ENCODE results near the gene TMEM150B.

Gene TMEM150B

DNA sequence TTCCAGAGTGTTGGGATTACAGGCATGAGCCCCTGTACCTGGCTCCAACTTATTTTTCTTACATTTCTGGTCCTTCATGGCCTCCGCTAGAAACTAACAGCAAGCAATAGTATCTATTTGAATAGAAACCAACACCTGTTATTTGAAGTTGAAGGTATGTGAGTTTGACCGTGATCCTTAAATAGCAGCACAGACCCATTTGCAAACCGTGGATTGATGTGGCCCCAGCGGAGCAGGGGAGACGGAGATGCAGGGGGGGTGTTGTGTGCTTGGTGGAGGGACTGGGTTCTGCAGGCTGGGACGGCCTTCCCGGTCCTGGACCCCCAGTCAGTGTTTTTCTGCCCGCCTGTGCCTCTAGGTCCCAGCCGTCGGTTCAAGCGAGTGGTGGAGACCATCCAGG, 16.9 kb downstream of the TMEM150B start:
- in situ Hi-C loops (cut with HindIII; ENCODE audit: low sequenced_read_pairs): no loop called here

GRCh38 chr19:55306712-55307111, 18.4 kb downstream of the TMEM150B start:
- in situ Hi-C loops (cut with HindIII; ENCODE audit: low sequenced_read_pairs): no loop called here

DNA sequence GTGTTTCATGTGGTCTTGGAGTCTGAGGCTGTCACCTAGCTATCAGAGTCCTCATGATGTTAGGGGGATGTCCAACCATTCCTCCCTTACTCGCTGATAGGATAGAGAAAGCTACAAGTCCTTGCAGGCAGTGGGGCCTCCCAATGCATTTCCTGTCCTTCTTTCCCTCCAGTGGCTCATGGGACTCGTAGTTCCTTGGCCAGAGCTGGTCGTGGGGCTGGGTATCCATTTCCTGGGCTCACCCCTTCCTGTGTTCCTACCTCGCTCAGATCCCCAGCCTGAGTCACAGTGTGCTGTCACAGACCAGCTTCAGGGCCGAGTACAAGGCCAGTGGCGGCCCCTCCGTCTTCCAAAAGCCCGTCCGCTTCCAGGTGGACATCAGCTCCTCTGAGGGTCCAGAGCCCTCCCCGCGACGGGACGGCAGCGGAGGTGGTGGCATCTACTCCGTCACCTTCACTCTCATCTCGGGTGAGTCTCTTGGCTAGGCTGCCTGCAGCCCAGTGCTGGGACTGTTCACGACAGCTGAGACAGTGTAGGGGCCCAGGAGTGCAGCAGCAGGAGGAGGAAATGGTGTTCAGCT, 19.1 kb downstream of the TMEM150B start:
- in situ Hi-C loops (cut with HindIII; ENCODE audit: low sequenced_read_pairs): no loop called here

- in situ Hi-C loops (cut with HindIII; ENCODE audit: low sequenced_read_pairs): no loop called here
Measured at GRCh38 chr19:55305491-55305890, 19.6 kb downstream of the TMEM150B start.

- in situ Hi-C loops (cut with HindIII; ENCODE audit: low sequenced_read_pairs): no loop called here
Measured at GRCh38 chr19:55304980-55305379, 20.2 kb downstream of the TMEM150B start.

GRCh38 chr19:55304279-55304978, 20.7 kb downstream of the TMEM150B start:
- in situ Hi-C loops (cut with HindIII; ENCODE audit: low sequenced_read_pairs): no loop called here

DNA sequence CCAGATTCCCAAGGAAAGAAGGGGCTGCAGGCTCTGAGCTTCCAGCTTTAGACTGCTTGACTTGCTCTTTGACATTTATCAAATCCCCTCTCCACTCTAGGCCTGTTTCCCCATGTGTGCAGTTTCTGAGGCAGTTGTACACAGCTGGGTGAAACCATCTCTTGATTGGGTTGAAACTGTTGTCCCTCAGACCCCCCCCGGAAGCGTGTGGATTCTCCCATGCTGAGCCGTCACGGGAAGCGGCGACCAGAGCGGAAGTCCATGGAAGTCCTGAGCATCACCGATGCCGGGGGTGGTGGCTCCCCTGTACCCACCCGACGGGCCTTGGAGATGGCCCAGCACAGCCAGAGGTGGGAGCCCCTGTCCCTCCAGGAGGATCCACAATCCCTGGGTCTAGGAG, 21.7 kb downstream of the TMEM150B start:
- in situ Hi-C loops (cut with HindIII; ENCODE audit: low sequenced_read_pairs): no loop called here

GRCh38 chr19:55302318-55302703, 22.8 kb downstream of the TMEM150B start:
- in situ Hi-C loops (cut with HindIII; ENCODE audit: low sequenced_read_pairs): no loop called here

- in situ Hi-C loops (cut with HindIII; ENCODE audit: low sequenced_read_pairs): no loop called here
Measured at GRCh38 chr19:55301459-55302317, 23.5 kb downstream of the TMEM150B start.

DNA sequence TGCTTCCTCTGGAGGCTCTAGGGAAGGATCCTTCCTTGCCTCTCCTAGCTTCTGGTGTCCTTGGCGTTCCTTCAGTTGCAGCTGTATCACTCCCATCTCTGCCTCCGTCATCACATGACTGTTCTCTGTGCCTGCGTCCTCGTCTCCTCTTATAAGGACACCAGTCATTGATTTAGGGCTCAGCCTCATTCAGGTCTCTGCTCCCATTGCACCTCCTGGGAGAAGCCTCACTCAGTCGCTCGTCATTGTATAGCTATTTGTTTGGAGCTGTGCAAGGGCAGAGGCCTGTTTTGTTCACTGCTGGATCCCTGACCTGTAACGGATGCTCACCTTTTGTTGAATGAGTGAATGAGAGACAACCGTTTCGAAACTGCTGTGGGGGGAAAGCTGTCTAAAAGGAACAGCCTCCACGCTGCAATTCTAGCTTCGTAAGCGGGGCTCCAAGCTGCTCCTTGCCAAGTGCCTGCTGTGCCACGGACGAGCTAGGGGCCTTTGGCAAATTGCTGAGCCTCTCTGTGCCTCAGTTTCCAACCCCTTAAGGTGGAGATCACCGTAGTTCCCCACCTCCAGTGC, 24.2 kb downstream of the TMEM150B start:
- in situ Hi-C loops (cut with HindIII; ENCODE audit: low sequenced_read_pairs): no loop called here

- in situ Hi-C loops (cut with HindIII; ENCODE audit: low sequenced_read_pairs): loop anchor here (10.0 kb wide), 1 partner anchor 125 kb away; no protein-coding TSS in a partner anchor
Measured at GRCh38 chr19:55299991-55300390, 25.1 kb downstream of the TMEM150B start.

DNA sequence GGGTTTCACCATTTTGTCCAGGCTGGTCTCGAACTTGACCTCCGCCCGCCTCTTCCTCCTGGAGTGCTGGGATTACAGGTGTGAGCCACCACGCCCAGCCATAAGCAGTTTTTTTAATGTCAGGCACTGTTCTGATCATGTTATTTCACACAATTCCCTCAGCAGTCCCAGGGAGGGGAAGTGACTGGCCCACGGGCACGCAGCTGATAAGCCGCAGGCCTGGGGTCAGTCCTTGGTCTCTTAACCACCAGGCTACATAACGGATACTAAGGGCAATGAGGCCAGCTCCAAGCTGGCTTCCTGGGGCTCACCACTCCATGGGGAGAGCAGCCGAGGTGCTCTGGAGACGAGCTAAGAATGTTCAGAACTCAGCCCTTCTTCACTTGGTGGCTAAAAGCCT, 27.9 kb downstream of the TMEM150B start:
- in situ Hi-C loops (cut with HindIII; ENCODE audit: low sequenced_read_pairs): loop anchor here (10.0 kb wide), 1 partner anchor 122 kb away; no protein-coding TSS in a partner anchor

DNA sequence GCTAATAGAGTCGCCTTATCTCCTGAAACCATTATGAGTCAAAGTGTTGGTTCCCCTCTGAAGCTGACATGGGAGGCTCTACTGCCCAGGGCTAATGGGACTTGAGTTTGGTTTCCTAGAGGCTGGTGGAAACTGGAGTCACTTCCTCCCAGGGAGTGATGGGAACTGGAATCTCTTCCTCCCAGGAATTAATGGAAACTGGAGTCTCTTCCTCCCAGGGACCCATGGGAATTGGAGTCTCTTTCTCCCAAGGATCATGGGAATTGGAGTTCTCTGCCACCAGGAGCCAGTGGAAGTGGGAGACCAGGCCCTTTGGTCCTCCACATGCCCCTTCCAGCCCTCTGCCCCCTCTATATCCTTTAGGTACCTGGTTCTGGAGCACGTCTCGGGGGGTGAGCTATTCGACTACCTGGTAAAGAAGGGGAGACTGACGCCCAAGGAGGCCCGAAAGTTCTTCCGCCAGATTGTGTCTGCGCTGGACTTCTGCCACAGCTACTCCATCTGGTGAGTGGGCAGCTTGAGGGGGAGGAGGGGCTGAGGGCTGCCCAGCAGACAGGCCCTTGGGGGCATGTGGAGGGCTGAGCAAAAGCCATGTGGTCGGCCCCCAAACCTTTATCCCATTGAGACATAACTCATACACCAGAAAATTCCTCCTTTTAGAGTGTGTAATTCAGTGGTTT, 35.9 kb downstream of the TMEM150B start:
- in situ Hi-C loops (cut with HindIII; ENCODE audit: low sequenced_read_pairs): no loop called here

DNA sequence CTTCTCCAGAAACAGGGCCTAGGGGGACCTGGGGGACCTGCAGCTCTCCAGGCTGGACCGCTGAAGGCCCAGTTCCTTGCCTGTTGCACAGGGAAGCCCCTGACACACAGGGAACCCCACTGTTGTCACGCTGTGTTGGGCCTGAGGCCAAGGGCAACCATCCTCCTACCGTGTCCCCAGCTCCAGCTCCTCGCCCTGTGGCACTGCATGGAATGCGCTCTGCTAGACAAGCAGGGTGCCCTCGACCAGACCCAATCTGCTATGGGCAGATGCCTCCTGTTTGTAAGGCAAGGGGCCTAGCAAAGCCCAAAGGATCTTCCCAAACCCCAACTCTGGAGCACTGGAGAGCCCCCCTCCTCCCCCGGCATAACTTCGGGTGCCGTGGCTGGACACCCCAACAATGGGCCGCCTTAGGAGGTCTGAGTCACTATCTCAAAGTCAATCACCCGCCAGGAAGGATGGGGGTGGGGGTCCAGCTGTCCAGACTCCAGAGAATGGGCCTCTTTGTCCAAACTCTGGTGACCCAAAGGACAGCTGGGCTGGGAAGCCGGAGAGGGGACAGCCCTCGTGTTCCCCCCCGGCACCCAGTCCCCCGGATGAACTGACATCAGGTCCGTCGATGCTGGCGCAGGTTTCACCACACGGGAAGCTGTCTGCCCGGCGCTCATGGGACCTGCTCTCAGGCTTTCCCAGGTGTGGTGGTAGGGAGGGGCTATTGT, 37.6 kb downstream of the TMEM150B start:
- in situ Hi-C loops (cut with HindIII; ENCODE audit: low sequenced_read_pairs): no loop called here

DNA sequence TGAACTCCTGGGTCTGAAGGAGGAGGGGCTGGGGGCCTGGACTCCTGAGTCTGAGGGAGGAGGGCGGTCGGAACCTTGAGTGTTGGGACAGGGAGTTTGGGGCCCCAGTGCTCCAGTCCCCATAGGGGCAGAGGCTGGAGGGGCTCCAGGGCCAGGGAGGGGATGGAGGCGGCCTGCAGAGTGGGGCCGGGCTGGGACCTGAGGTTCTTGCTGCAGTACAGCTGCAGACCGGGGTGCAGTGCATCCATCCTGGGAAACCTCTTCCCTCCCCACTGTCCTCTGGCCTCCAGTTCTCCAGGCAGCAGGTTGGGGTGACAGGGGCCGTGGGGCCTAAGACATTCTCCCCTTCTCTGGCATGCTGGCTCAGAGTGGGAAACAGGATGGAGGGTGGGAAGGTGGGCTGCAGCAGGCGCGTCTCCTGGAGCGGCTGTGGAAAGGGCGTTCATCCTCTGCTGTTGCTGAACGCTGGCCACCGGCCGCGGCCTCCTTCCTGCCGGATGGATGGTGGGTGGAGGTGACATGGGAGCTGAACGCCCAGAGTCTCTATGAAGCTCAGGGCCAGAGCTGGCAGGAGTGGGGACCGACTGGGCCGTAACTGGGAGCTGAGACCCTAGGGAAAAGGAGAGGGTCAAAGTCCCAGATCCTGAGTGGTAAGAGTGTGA, 39.8 kb downstream of the TMEM150B start:
- in situ Hi-C loops (cut with HindIII; ENCODE audit: low sequenced_read_pairs): no loop called here

GRCh38 chr19:55284405-55285058, 40.6 kb downstream of the TMEM150B start:
- in situ Hi-C loops (cut with HindIII; ENCODE audit: low sequenced_read_pairs): no loop called here

DNA sequence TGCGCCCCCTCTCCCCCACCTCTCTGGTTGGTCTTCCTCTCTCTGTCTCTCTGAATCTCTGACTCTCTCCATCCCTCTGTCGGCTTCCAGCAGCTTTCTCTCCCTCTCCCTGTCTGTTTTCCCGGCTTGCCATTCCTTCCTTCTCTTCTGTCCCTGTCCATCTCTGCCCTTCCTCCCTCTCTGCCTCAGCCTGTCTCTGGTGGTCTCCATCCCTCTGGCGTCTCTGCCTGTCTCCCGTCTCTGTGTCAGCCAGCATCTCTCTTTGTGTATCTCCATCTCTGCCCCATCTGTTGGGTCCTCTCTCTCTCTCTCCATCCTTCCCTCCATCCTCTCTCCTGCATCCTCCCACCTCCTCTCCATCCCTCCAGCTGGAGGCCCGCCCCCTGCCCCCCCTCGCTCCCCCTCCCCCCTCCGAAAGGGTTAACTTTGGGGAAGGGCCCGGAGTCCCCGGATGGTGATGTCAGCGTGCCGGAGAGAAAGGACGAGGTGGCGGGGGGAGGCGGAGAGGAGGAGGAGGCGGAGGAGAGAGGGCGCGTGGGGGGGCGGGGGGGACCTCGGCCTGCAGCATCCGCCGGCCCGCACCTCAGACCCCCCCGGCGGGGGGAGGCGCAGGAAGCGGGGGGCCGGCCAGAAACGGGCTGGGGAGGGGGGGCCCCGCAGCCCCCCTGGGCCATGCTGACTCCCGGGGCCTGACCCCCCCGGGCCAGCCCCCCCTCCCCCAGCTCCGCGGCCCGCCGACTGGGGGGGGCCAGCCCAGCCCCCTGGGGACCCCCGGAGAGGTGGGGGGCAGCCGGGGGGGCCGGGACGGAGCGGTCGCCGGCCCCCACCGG, 41.4 kb downstream of the TMEM150B start, which contains the start of gene BRSK1:
Gene BRSK1 (plus strand): TSS at position 450 of the 830 bp plus-strand sequence. CDS start 446 bp downstream, outside the sequence.
- in situ Hi-C loops (cut with HindIII; ENCODE audit: low sequenced_read_pairs): no loop called here

Data from DLD1 (cell line).